Osteoblast (primary cell): Measurements from ENCODE around the gene SV2B. TPM values are rescaled to one million over a fixed set of nuclear protein-coding genes. Genes with fewer than 3 reads are reported as not detected.

Experiments
- DNase-seq: peaks from one replicate; pipeline ENCODE4 v3.0.0; 2011; ENCODE audit warnings: low spot score, mixed read lengths; ENCODE audit not compliant: insufficient read length; ENCODE audit errors: missing footprints
- H2AFZ ChIP-seq: 2 replicates; pipeline ENCODE4 v1.6.0; 2011; ENCODE audit warnings: mild to moderate bottlenecking, low read length
- H3K27ac ChIP-seq: 2 replicates; pipeline ENCODE4 v1.5.1; 2011; ENCODE audit warnings: mild to moderate bottlenecking, low read depth, low read length, moderate library complexity
- H3K27me3 ChIP-seq: 2 replicates; pipeline ENCODE4 v1.6.0; 2012; ENCODE audit warnings: mild to moderate bottlenecking, control low read depth, inconsistent platforms, low read length, moderate library complexity; ENCODE audit not compliant: insufficient read depth
- H3K36me3 ChIP-seq: 2 replicates; pipeline ENCODE4 v1.5.1; 2011; ENCODE audit warnings: mild to moderate bottlenecking, low read length, control low read depth, moderate library complexity; ENCODE audit not compliant: insufficient read depth
- H3K4me1 ChIP-seq: 2 replicates; pipeline ENCODE4 v1.5.1; 2011; ENCODE audit warnings: mild to moderate bottlenecking, low read length, control low read depth, moderate library complexity; ENCODE audit not compliant: insufficient read depth
- H3K4me2 ChIP-seq: 2 replicates; pipeline ENCODE4 v1.6.0; 2011; ENCODE audit warnings: mild to moderate bottlenecking, low read length; ENCODE audit not compliant: insufficient read depth
- H3K4me3 ChIP-seq: fragments of 200-600 bp; sonication (generic); 3 replicates; pipeline ENCODE4 v1.5.1; 2012; ENCODE audit warnings: mild to moderate bottlenecking, low read length, inconsistent platforms; ENCODE audit not compliant: insufficient read depth
- H3K79me2 ChIP-seq: 2 replicates; pipeline ENCODE4 v1.6.0; 2012; ENCODE audit warnings: mild to moderate bottlenecking, low read length, control low read depth, inconsistent platforms; ENCODE audit not compliant: insufficient read depth
- H3K9me3 ChIP-seq: 2 replicates; pipeline ENCODE4 v1.5.1; 2011; ENCODE audit warnings: low read depth, low read length, control low read depth
- H4K20me1 ChIP-seq: 2 replicates; pipeline ENCODE4 v1.6.0; 2012; ENCODE audit warnings: mild to moderate bottlenecking, low read length, control low read depth; ENCODE audit not compliant: insufficient read depth
- total RNA-seq: library from RNA; depleted of rRNA; stranded (reverse); fragments of >200 nt; gene quantifications from 2 replicates; pipeline ENCODE4 v1.2.3, GENCODE V29; 2012
- TF ChIP-seq, protein P1 (sequence below): IDR thresholded peaks from 2 replicates; pipeline ENCODE4 v1.5.1; 2011; ENCODE audit warnings: mild to moderate bottlenecking, low read depth, low read length, moderate library complexity; ENCODE audit errors: extremely low read depth

Gene SV2B
- total RNA-seq, 1 donor = not detected

DNA sequence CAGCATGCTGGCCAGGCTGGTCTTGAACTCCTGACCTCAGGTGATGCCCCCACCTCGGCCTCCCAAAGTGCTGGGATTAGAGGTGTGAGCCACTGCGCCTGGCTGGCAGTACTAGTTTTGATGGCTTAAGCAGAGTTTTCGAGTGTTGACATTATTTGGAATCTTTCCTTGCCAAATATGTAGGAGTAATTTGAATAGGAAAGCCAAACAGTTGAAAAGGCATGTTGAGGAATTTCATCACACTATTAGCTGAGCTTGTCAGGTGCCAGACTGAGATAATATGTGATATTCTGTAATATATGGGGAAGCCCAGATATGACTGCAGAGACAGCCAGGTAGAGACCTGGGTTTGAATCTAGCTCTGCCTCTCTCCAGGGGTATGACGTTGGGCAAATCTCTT, 109.3 kb downstream of the SV2B start:
- no peaks in the 10 kb centered on the region for H3K9me3 ChIP-seq
- H3K27ac ChIP-seq = no peak overlapping the region
- TF ChIP-seq, protein P1, sequence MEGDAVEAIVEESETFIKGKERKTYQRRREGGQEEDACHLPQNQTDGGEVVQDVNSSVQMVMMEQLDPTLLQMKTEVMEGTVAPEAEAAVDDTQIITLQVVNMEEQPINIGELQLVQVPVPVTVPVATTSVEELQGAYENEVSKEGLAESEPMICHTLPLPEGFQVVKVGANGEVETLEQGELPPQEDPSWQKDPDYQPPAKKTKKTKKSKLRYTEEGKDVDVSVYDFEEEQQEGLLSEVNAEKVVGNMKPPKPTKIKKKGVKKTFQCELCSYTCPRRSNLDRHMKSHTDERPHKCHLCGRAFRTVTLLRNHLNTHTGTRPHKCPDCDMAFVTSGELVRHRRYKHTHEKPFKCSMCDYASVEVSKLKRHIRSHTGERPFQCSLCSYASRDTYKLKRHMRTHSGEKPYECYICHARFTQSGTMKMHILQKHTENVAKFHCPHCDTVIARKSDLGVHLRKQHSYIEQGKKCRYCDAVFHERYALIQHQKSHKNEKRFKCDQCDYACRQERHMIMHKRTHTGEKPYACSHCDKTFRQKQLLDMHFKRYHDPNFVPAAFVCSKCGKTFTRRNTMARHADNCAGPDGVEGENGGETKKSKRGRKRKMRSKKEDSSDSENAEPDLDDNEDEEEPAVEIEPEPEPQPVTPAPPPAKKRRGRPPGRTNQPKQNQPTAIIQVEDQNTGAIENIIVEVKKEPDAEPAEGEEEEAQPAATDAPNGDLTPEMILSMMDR = no peak
- no peaks in the 10 kb centered on the region for H4K20me1 ChIP-seq
- no peaks in the 10 kb centered on the region for H3K27me3 ChIP-seq
- no peak overlapping the region for H3K4me2 ChIP-seq
- no peak overlapping the region for H2AFZ ChIP-seq
- no peak overlapping the region for H3K4me3 ChIP-seq
- H3K4me1 ChIP-seq = no peaks in the 10 kb centered on the region
- no peaks in the 10 kb centered on the region for H3K79me2 ChIP-seq
- no peaks in the 10 kb centered on the region for H3K36me3 ChIP-seq
- DNase-seq = no peak

DNA sequence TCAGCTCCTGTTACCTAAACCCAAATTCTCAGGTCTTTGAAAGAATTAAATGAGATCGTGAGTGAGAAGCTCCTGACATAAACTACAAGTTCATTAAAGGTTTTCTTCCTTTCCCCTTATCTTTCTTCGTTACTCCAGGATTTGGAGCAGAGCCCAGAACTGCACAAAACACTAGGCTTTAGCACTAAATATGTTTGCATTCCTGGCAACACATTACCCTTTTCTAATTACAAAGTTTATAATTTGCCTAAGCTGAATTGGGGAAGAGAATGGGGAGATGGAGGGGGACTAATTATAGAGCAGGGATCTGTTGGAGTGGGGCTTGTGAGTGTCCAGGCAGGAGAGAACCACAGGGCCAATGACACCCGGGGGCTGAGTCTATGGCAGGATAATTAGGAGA, 109.7 kb downstream of the SV2B start:
- TF ChIP-seq, protein P1 = no peak
- H3K27ac ChIP-seq = no peak overlapping the region
- no peak for DNase-seq
- no peak overlapping the region for H3K4me3 ChIP-seq
- no peaks in the 10 kb centered on the region for H3K27me3 ChIP-seq
- no peak overlapping the region for H3K4me2 ChIP-seq
- H3K4me1 ChIP-seq = no peaks in the 10 kb centered on the region
- no peaks in the 10 kb centered on the region for H3K36me3 ChIP-seq
- no peaks in the 10 kb centered on the region for H3K79me2 ChIP-seq
- H3K9me3 ChIP-seq = no peaks in the 10 kb centered on the region
- no peak overlapping the region for H2AFZ ChIP-seq
- H4K20me1 ChIP-seq = no peaks in the 10 kb centered on the region

DNA sequence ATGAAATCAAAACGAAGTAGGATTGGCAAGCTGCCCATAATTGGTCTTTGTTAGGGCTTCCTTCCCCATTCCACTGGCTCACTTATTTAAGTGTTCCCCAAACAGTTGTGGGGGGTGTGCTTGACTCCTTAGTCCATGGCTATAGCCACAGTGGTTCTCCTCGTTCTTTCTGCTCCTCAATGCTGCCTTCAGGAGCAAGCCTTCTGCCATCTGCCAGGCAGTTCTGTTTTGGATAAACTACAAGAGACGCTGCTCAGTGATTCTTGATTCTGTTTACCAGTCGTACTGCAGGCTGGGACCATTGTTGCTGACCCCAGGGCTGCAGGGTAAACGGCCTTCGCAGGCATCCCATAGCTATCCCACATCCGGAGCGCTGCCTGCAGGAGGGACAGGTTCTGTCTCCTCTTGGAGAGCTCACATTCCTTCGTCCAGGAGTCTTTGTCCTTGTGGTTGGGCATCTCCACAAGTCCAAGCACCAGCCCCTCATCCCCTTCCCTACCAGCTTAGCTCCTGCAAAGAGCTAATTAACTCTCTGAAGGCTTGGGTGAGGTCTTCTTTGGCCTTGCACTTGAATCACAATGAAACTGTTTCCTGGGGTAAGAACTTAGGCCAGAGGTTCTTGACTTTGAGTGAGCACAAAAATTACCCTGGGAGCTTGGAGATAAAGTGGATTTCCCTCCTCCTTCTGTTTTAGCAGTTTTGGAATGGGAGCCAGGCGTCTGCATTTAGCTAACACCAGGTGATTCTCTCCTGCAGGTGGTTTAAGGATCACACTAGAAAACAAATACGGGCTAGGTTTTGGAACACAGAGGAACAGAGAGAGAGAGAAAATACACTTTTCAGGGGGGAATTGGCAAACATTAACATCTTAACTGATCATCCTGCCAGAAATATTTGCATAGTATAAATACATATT, 114.9 kb downstream of the SV2B start:
- H3K79me2 ChIP-seq = no peaks in the 10 kb centered on the region
- H3K36me3 ChIP-seq = no peaks in the 10 kb centered on the region
- no peak overlapping the region for H3K4me2 ChIP-seq
- H3K27ac ChIP-seq = no peak overlapping the region
- H3K4me3 ChIP-seq = no peak overlapping the region
- DNase-seq = no peak
- no peaks in the 10 kb centered on the region for H3K4me1 ChIP-seq
- no peak overlapping the region for H2AFZ ChIP-seq
- H3K9me3 ChIP-seq = no peaks in the 10 kb centered on the region
- TF ChIP-seq, protein P1 = no peak
- no peaks in the 10 kb centered on the region for H4K20me1 ChIP-seq
- H3K27me3 ChIP-seq = no peaks in the 10 kb centered on the region

DNA sequence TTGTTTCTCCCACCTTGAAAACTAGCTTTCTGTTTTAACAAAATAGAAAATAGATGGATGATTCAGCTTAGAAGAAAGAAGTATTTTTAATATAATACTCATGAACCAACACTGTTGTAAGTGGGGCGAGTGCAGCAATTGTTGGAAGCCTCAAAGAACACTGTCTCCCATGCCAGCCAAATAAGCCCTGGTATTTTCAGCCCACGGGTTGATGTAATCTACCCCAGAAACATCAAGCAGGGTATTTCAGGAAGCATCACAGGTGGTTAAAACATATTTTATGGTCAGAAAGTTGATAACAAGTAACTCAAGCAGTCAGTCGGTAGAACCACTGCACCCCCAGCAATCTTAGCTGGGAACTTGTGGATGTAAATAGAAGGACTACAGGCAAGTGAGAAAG, 115.9 kb downstream of the SV2B start:
- TF ChIP-seq, protein P1 = no peak
- Histone ChIP-seq H3K4me2 (no peak overlapping the region), H3K4me1 (no peaks in the 10 kb centered on the region)

More for the DNA sequence above, 115.9 kb downstream of the SV2B start:
- H3K9me3 ChIP-seq = no peaks in the 10 kb centered on the region
- H3K79me2 ChIP-seq = no peaks in the 10 kb centered on the region
- no peak overlapping the region for H3K4me3 ChIP-seq
- no peaks in the 10 kb centered on the region for H3K27me3 ChIP-seq
- no peak overlapping the region for H3K27ac ChIP-seq
- no peaks in the 10 kb centered on the region for H3K36me3 ChIP-seq
- DNase-seq = no peak
- H4K20me1 ChIP-seq = no peaks in the 10 kb centered on the region
- H2AFZ ChIP-seq = no peak overlapping the region
